H9 (cell line): ENCODE data around the gene CCDC88C. TPM values are rescaled to one million over a fixed set of nuclear protein-coding genes. Genes with fewer than 3 reads are reported as not detected.
"Not testable (repeated sequence)": the region's sequence is repeated elsewhere in the genome, so short reads cannot be mapped to it uniquely, and the experiment has no call there.

Source experiments
- DNase-seq: peaks from one replicate; pipeline ENCODE4 v3.0.0-alpha.2; 2017
- H2AFZ ChIP-seq: one replicate; pipeline ENCODE4 v1.6.1; 2013; ENCODE audit warnings: mild to moderate bottlenecking, low read length, control low read depth, moderate library complexity
- H2AK5ac ChIP-seq: 2 replicates; pipeline ENCODE4 v1.6.1; 2013; ENCODE audit warnings: low read length, control low read depth, mixed read lengths; ENCODE audit not compliant: insufficient read length
- H2BK120ac ChIP-seq: one replicate; pipeline ENCODE4 v1.6.1; 2013; ENCODE audit warnings: low read depth, mild to moderate bottlenecking, low read length, control low read depth, inconsistent platforms; ENCODE audit not compliant: poor library complexity, severe bottlenecking
- H2BK12ac ChIP-seq: 2 replicates; pipeline ENCODE4 v1.6.1; 2013; ENCODE audit warnings: low read length, control low read depth, mixed read lengths, low read depth; ENCODE audit not compliant: insufficient read length
- H2BK15ac ChIP-seq: 2 replicates; pipeline ENCODE4 v1.6.1; 2013; ENCODE audit warnings: low read depth, low read length, control low read depth
- H2BK20ac ChIP-seq: one replicate; pipeline ENCODE4 v1.6.1; 2013; ENCODE audit warnings: low read depth, mild to moderate bottlenecking, low read length, control low read depth, inconsistent platforms; ENCODE audit not compliant: poor library complexity, severe bottlenecking
- H2BK5ac ChIP-seq: 2 replicates; pipeline ENCODE4 v1.6.1; 2013; ENCODE audit warnings: low read length, control low read depth, mixed read lengths; ENCODE audit not compliant: insufficient read length
- H3K14ac ChIP-seq: 2 replicates; pipeline ENCODE4 v1.6.1; 2013; ENCODE audit warnings: low read length, control low read depth; ENCODE audit not compliant: insufficient read depth
- H3K18ac ChIP-seq: 2 replicates; pipeline ENCODE4 v1.6.1; 2013; ENCODE audit warnings: low read depth, mild to moderate bottlenecking, mixed read lengths, low read length, control low read depth; ENCODE audit not compliant: insufficient read length
- H3K23ac ChIP-seq: 2 replicates; pipeline ENCODE4 v1.6.1; 2013; ENCODE audit warnings: low read length, control low read depth, mixed read lengths, low read depth; ENCODE audit not compliant: insufficient read length
- H3K23me2 ChIP-seq: 2 replicates; pipeline ENCODE4 v1.6.1; 2013; ENCODE audit warnings: low read depth, mild to moderate bottlenecking, mixed read lengths, low read length, control low read depth; ENCODE audit not compliant: insufficient read length, poor library complexity, severe bottlenecking
- H3K27ac ChIP-seq: 2 replicates; pipeline ENCODE4 v1.5.1; 2013; ENCODE audit warnings: low read length, control low read depth, mixed read lengths, low read depth; ENCODE audit not compliant: insufficient read length
- H3K27me3 ChIP-seq: 2 replicates; pipeline ENCODE4 v1.6.1; 2013; ENCODE audit warnings: low read length, control low read depth, inconsistent platforms; ENCODE audit not compliant: insufficient read depth
- H3K4ac ChIP-seq: 2 replicates; pipeline ENCODE4 v1.6.1; 2013; ENCODE audit warnings: low read depth, mild to moderate bottlenecking, control low read depth, inconsistent platforms, low read length, moderate library complexity
- H3K4me1 ChIP-seq: 2 replicates; pipeline ENCODE4 v1.6.1; 2013; ENCODE audit warnings: low read length, control low read depth, inconsistent platforms; ENCODE audit not compliant: insufficient read depth
- H3K4me2 ChIP-seq: 2 replicates; pipeline ENCODE4 v1.6.1; 2013; ENCODE audit warnings: low read length, control low read depth, mixed read lengths; ENCODE audit not compliant: insufficient read length, insufficient read depth
- H3K56ac ChIP-seq: 2 replicates; pipeline ENCODE4 v1.6.1; 2013; ENCODE audit warnings: low read depth, mild to moderate bottlenecking, mixed read lengths, low read length, control low read depth; ENCODE audit not compliant: insufficient read length
- H3K79me1 ChIP-seq: 2 replicates; pipeline ENCODE4 v1.6.1; 2013; ENCODE audit warnings: low read depth, mild to moderate bottlenecking, moderate library complexity, low read length, control low read depth, inconsistent platforms; ENCODE audit not compliant: insufficient read depth, poor library complexity, severe bottlenecking
- H3K79me2 ChIP-seq: 2 replicates; pipeline ENCODE4 v1.6.1; 2013; ENCODE audit warnings: low read length, control low read depth, inconsistent platforms; ENCODE audit not compliant: insufficient read depth
- H3K9ac ChIP-seq: 2 replicates; pipeline ENCODE4 v1.6.1; 2013; ENCODE audit warnings: low read length, control low read depth, mixed read lengths; ENCODE audit not compliant: insufficient read length; ENCODE audit errors: extremely low read depth
- H3K9me3 ChIP-seq: one replicate; pipeline ENCODE4 v1.6.1; 2013; ENCODE audit warnings: low read depth, low read length, inconsistent platforms; ENCODE audit not compliant: control insufficient read depth
- H3T11ph ChIP-seq: one replicate; pipeline ENCODE4 v1.6.1; 2013; ENCODE audit warnings: mild to moderate bottlenecking, low read length, control low read depth, inconsistent platforms
- H4K20me1 ChIP-seq: one replicate; pipeline ENCODE4 v1.6.1; 2013; ENCODE audit not compliant: control insufficient read depth, insufficient read length, insufficient read depth
- H4K5ac ChIP-seq: 2 replicates; pipeline ENCODE4 v1.6.1; 2013; ENCODE audit warnings: low read depth, mild to moderate bottlenecking, mixed read lengths, low read length, control low read depth; ENCODE audit not compliant: insufficient read length
- H4K8ac ChIP-seq: replicated peaks from 2 replicates; pipeline ENCODE4 v1.6.1; 2013; ENCODE audit warnings: low read length, control low read depth, mixed read lengths, low read depth; ENCODE audit not compliant: insufficient read length
- H4K91ac ChIP-seq: 2 replicates; pipeline ENCODE4 v1.6.1; 2013; ENCODE audit warnings: low read depth, mild to moderate bottlenecking, moderate library complexity, mixed read lengths, low read length, control low read depth; ENCODE audit not compliant: insufficient read length
- H3K27ac Mint-ChIP-seq, 3 experiments: 2 replicates in 2 of 3; 3 replicates in 1 of 3; pipeline ENCODE4 v1.8.0; 2020 to 2021; ENCODE audit warnings: mixed read lengths in 3 of 3, mild to moderate bottlenecking in 1 of 3, moderate library complexity in 1 of 3
- H3K27me3 Mint-ChIP-seq: 2 replicates; pipeline ENCODE4 v1.8.0; 2021; ENCODE audit warnings: low read depth, mild to moderate bottlenecking, moderate library complexity, mixed read lengths
- H3K36me3 Mint-ChIP-seq, 3 experiments: 2 replicates in 2 of 3; 3 replicates in 1 of 3; pipeline ENCODE4 v1.8.0; 2020 to 2021; ENCODE audit warnings: low read depth in 3 of 3, mixed read lengths in 3 of 3; ENCODE audit not compliant: insufficient read depth in 1 of 3
- H3K4me1 Mint-ChIP-seq, 2 experiments: 2 replicates each; pipeline ENCODE4 v1.8.0; 2020; ENCODE audit warnings: mixed read lengths in 2 of 2
- H3K4me3 Mint-ChIP-seq, 2 experiments: 2 replicates in 1 of 2; 3 replicates in 1 of 2; pipeline ENCODE4 v1.8.0; 2020 to 2021; ENCODE audit warnings: mild to moderate bottlenecking in 2 of 2, mixed read lengths in 2 of 2, moderate library complexity in 1 of 2
- H3K9me3 Mint-ChIP-seq, 2 experiments: 2 replicates in 1 of 2; 3 replicates in 1 of 2; pipeline ENCODE4 v1.8.0; 2020; ENCODE audit warnings: mild to moderate bottlenecking in 2 of 2, mixed read lengths in 2 of 2, moderate library complexity in 1 of 2
- WGBS: extraction: QIAGEN DNeasy Blood & Tissue Kit; methylation state at CpG from one replicate; pipeline ENCODE4 v1.1.7; 2013; ENCODE audit warnings: missing lambda C conversion rate, low lambda C conversion rate, mixed read lengths; ENCODE audit not compliant: insufficient read length; ENCODE audit errors: extremely low coverage; 5-methylcytosine and 5-hydroxymethylcytosine counted together
- total RNA-seq: library from RNA; stranded (reverse); gene quantifications from 2 replicates; pipeline ENCODE4 v1.2.1, GENCODE V29; 2021
- TF ChIP-seq, protein P1 (sequence below): fragments of 200-600 bp; sonication (generic); conservative IDR thresholded peaks from 3 replicates; pipeline ENCODE4 v1.8.0; 2021; ENCODE audit warnings: antibody characterized with exemption, mild to moderate bottlenecking

The CCDC88C gene
- total RNA-seq, 1 experiment from 2014 or later: 52.4 TPM

DNA sequence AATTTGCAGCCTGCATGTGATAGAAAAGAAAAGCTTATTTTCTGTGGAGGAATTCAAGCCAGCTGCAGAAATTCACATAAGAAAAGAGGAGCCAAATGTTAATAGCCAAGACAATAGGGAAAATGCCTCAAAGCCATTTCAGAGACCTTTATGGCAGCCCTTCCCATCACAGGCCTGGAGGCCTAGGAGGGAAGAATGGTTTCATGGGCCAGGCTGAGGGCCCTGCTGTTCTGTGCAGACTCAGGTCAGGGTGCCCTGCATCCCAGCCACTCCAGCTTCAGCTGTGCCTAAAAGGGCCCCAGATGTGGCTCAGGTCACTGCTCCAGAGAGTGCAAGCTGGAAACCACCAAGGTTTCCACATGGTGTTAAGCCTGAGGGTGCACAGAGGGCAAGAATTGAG lies 21.2 kb upstream of the CCDC88C start:
- Histone ChIP-seq H3K27me3 (no peaks in the 10 kb centered on the region), H3K79me1 (no peaks in the 10 kb centered on the region), H2AK5ac (no peak overlapping the region), H4K20me1 (no peaks in the 10 kb centered on the region), H4K91ac (no peak overlapping the region), H2BK20ac (no peak overlapping the region), H2BK120ac (no peak overlapping the region), H4K5ac (no peak overlapping the region), H3K4me1 (no peaks in the 10 kb centered on the region), H3K23ac (no peak overlapping the region), H3K9me3 (peaks cover 12% of the 10 kb centered on the region), H3K4me2 (no peak overlapping the region), H3T11ph (no peak overlapping the region), H3K18ac (no peak overlapping the region), H3K79me2 (no peaks in the 10 kb centered on the region), H2AFZ (no peak overlapping the region), H3K27ac (no peak overlapping the region), H3K23me2 (no peaks in the 10 kb centered on the region), H3K9ac (no peak overlapping the region), H2BK12ac (no peak overlapping the region), H4K8ac (no peak overlapping the region), H3K14ac (no peak overlapping the region), H3K4ac (no peak overlapping the region), H3K56ac (no peak overlapping the region), H2BK5ac (no peak overlapping the region), H2BK15ac (no peak overlapping the region)
- no peak overlapping the region for H3K27ac Mint-ChIP-seq
- H3K27me3 Mint-ChIP-seq: no peaks in the 10 kb centered on the region
- peaks cover 0 to 9% of the 10 kb centered on the region in 2 experiments; a peak in 3 of 4 replicates for H3K4me1 Mint-ChIP-seq
- H3K36me3 Mint-ChIP-seq: peaks cover 25 to 37% (median 26%) of the 10 kb centered on the region in 3 experiments
- TF ChIP-seq, protein P1, sequence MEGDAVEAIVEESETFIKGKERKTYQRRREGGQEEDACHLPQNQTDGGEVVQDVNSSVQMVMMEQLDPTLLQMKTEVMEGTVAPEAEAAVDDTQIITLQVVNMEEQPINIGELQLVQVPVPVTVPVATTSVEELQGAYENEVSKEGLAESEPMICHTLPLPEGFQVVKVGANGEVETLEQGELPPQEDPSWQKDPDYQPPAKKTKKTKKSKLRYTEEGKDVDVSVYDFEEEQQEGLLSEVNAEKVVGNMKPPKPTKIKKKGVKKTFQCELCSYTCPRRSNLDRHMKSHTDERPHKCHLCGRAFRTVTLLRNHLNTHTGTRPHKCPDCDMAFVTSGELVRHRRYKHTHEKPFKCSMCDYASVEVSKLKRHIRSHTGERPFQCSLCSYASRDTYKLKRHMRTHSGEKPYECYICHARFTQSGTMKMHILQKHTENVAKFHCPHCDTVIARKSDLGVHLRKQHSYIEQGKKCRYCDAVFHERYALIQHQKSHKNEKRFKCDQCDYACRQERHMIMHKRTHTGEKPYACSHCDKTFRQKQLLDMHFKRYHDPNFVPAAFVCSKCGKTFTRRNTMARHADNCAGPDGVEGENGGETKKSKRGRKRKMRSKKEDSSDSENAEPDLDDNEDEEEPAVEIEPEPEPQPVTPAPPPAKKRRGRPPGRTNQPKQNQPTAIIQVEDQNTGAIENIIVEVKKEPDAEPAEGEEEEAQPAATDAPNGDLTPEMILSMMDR: no peak
- no peak overlapping the region for H3K4me3 Mint-ChIP-seq
- H3K9me3 Mint-ChIP-seq: peaks cover 38 to 41% of the 10 kb centered on the region in 2 experiments
- no peak for DNase-seq

DNA sequence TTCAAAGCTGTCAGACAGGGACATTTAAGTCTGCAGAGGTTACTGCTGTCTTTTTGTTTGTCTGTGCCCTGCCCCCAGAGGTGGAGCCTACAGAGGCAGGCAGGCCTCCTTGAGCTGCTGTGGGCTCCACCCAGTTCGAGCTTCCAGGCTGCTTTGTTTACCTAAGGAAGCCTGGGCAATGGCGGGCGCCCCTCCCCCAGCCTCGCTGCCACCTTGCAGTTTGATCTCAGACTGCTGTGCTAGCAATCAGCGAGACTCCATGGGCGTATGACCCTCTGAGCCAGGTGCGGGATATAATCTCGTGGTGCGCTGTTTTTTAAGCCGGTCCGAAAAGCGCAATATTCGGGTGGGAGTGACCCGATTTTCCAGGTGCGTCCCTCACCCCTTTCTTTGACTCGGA lies 18.6 kb upstream of the CCDC88C start:
- not testable (repeated sequence) for H3K14ac ChIP-seq, DNase-seq, H3K27me3 Mint-ChIP-seq, H3K79me1 ChIP-seq, H2BK20ac ChIP-seq, H2BK5ac ChIP-seq, H3K18ac ChIP-seq, H3K4me2 ChIP-seq, H2BK12ac ChIP-seq, H4K5ac ChIP-seq, H3K4me1 ChIP-seq, H3K56ac ChIP-seq, H3K9ac ChIP-seq, H2BK120ac ChIP-seq, H3K27me3 ChIP-seq, H3K27ac Mint-ChIP-seq, H3T11ph ChIP-seq, H3K4me1 Mint-ChIP-seq, H4K91ac ChIP-seq, H3K27ac ChIP-seq, H3K4me3 Mint-ChIP-seq, H2BK15ac ChIP-seq, H3K4ac ChIP-seq, H3K23ac ChIP-seq, H3K23me2 ChIP-seq, H2AFZ ChIP-seq, H2AK5ac ChIP-seq, H4K20me1 ChIP-seq, H4K8ac ChIP-seq, H3K79me2 ChIP-seq
- H3K9me3 Mint-ChIP-seq: peaks cover 34 to 38% of the 10 kb centered on the region in 2 experiments
- H3K9me3 ChIP-seq: peaks cover 12% of the 10 kb centered on the region
- WGBS: no CpG with 5 or more reads among the region's 16 CpGs
- peaks cover 25 to 33% (median 26%) of the 10 kb centered on the region in 3 experiments for H3K36me3 Mint-ChIP-seq
